GM19351 (cell line): Measurements from ENCODE around the gene HCFC2.

Experiments
- ATAC-seq: cut with Tn5 transposase; IDR thresholded peaks from one replicate; pipeline ENCODE4 v1.9.1; 2021; ENCODE audit warnings: mild to moderate bottlenecking, moderate library complexity; ENCODE audit not compliant: unreplicated experiment

The HCFC2 gene

DNA sequence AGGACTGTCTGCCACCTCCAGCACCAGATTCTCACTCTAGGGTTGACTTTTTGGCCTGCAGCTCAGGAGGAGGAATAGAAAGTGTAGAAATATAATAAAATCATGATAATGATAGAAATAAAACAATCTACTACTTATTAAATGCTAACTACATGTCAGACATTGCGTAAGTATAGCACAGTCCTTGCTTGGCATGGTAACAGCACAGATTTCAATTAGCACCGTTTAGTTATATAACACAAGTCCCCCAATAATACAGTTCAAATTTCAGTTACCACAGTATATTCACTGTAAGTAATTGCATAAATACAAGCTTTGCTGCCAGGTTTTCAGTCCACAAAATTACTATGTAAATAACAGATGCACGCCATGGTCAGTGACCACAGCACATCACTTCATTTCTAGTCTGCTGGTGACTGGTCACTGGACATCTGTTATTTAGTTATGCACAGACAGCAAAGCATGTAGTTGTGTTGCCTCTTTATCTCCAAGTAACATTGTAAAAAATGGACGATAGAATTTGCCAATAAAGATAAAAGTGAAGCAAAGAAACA lies 7.8 kb upstream of the HCFC2 start:
- ATAC-seq: no peak

DNA sequence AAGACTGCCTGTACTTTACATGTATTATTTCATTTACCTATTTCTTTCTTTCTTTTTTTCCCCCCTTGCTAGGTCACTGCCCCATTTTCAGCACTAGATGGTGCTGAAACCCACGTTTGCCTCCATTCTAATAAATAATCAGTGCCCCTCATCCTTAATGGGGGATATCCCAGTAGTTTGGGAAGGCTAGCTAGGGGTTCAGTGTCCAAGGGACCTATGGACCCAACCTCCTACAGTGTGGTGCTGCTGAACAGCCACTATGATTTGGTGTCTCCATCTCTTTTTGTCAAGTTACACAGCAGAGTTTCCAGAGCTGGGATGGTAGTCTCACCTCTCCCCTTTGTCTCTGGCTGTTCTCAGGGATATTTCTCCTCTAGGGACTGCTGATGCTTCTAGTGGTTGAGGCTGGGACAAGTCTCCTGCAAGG lies 6.5 kb upstream of the HCFC2 start:
- ATAC-seq: no peak

DNA sequence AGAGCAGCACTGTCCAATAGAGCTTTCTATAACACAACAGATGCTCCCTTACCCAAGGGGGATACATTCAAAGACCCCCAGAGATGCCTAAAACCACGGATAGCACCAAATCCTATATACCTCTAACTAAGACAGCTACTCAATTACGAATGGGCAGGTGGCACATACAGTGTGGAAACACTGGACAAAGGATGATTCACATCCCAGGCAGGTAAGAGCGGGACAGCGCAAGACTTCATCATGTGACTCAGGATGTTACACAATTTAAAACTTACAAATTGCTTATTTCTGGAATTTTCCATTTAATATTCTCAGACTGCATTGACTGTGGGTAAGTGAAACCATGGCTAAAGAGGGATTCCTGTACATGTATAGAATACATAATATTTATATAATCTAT lies 5.5 kb upstream of the HCFC2 start:
- ATAC-seq: no peak

DNA sequence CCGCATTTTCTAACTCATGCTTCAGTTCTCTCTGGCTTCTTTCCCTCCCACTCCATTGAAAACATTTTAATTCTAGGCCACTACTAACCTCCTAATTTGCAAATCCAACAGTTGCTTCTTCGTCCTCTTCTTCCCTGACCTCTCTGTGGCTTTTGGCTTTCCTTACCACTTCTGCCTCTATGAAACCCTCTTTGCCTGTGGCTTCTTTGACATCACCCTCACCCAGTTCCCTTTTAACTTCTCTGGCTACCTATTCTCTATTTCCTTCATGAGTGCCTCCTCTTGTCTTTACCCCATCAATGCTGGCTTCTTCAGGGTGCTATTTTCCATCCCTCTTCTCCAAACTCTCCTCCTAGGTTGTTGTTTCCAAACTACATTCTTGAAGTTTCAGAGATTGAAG lies 4.4 kb upstream of the HCFC2 start:
- no peak for ATAC-seq

DNA sequence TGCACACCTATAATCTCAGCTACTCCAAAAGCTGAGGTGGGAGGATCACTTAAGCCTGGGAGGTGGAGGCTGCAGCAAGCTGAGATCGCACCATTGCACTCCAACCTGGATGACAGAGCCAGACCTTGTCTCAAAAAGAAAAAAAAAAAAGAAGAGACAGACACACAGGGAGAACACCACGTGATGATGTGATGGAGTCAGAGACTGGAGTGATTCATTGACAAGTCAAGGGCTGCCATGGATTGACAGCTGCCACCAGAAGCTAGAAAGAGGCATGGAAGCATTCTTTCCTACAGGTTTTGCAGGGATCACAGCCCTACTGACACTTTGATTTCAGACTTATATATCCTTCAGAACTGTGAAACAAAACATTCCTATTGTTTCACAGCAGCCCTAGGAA lies 3.5 kb upstream of the HCFC2 start:
- ATAC-seq: no peak

DNA sequence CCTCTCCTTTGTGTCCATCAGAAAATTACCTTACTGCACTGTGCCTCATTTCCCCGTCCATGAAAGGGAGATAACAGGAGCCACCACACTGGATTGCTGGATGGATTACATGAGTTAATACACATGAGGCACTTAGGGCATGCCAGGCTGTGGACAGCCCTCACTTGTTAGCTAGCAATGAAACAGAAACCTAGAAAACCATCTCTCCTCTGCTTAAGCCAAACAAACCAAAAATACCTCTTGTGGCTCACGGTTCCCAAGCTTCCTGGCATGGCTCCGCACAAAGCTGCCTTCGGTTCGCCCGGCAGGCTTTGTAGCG lies 660 bp upstream of the HCFC2 start:
- ATAC-seq: peak; percentile 28

DNA sequence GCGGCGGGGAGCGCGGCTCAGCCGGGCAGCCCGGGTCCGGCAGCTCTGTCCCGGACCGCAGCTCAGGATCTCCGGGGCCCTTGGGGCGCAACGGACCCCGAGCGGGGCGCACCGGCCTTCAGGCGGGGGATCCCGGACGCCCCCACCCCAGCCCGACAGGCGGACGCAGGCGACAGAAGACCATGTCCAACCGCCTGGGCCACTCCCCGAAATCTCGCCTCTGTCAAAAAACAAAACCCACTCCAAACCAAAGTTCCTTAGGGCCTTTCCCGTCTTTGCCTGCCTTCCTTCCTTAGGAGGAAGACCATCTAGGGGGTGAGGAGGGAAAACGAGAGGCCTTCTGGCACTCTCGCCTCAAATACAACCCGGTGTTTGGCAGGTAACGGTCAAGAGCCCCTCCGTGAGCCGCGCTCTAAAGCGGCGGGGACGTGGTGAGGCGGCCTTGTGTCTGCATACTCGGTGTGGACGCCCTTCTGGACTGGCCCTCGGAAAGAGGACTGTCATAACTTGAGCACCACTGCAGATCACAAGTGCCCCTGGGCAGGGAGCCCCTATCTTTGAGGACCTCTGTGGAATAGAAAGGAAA lies 604 bp downstream of the HCFC2 start:
- ATAC-seq: peak; percentile 21

DNA sequence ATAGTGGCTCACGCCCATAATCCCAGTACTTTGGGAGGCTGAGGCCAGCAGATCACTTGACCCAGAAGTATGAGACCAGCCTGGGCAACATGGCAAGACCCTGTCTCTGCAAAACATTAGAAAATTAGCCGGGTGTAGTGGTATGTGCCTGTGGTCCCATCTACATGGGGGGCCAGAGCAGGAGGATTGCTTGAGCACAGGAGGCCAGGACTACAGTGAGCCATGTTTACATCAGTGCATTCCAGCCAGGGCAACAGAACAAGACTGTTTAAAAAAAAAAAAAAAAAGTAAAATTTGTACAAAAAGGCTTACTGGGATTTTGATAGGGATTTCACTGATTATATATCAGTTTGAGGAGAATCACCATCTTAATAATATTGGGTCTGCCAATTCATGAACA lies 7.8 kb downstream of the HCFC2 start:
- no peak for ATAC-seq

DNA sequence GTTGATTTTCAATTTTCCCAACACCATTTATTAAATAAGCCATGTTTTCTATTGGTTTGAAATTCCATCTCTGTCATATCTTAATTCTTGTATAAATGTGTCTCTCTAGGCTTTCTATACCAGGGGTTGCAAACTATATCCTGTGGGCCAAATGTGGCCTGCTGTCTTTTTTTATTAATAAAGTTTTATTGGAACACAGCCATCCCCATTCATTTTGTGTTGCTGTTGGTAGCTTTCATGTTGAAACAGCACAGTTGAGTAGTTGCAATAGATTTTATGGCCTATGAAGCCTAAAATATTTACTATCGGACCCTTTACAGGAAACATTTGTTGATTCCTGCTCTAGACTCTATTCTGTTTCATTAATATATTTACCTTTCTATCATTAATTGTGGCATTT lies 9.4 kb downstream of the HCFC2 start:
- ATAC-seq: no peak

DNA sequence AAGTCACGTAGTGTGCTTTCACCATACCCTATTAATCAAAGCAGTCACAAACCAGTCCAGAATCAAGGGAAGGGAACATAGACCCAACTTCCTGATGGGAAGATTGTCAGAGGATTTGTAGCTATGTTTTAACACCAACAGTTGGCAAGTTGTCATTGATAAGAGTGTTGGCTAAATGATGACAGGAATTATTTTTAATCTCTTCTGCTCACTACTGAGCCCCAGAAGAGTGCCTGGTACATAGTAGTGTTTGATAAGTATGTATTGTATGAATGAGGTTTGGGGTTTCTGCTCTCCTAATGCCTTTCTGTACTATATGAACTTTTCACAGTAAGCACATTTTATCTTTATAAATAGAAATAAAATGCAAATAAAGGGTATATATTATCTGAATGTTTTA lies 14.7 kb downstream of the HCFC2 start:
- ATAC-seq: no peak

DNA sequence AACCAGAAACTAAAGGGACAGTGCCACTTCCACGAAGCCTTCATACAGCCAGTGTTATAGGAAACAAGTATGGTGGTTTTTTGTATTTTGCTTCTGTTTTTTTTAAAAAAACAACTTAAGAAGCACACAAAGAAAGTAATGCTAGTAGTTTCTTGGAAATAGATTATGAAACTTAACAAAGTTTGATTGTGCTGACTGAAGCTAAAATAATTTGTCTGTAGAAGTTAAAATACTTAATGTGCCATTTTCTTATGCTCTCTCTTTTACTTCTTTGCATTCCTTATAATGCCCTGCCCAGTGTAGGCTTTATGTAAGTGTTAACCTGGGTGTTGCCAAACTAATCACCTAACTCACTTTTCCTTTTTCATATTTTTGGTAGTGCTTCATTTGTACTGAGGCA lies 16.4 kb downstream of the HCFC2 start:
- ATAC-seq: no peak

DNA sequence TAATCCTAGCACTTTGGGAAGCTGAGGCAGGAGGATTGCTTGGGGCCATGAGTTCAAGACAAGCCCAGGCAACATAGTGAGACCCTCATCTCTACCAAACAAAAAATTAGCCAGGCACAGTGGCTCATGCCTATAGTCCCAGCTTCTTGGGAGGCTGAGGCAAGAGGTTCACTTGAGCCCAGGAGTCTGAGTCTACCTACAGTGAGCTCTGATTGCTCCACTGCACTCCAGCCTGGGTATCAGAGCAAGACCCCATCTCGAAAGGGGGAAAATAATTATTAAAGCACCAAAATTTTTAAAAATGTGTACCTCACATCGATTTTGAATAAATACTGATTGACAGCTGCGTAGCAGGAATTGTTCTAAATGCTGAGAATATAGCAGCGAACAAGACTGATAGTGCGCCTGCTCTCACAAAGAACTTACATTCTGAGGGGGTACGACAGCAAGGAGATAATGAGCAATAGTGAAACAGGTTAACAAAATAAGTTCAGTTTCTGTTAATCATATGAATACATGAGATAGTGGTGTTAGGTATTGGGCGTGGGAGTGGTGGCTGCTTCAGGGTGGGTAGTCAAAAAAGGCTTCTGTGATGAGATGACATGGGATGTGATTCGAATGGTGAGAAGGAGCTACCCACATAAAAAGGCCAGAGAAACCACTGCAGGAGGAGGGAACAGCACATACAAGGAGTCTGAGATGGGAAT lies 19.6 kb downstream of the HCFC2 start:
- ATAC-seq: peak; percentile 99

DNA sequence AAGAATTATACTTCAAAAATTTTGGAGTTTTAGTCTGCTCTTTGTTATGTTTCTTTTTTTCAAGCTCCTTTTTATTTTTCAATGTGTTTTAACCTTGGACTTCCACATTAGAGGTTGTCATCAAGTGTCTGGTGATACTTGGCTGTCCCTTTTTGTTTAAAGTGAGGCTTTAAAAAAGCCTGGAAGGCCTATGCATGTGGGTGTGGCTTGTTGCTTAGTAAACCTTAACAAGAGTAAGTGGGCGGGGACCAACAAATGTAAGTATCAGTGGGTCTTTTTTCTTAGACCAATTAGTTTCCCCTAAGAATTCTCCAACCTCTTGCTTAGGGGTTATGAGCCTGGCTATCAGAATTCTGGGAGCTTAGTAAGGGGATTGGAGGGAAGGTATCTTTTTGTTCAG lies 26.4 kb downstream of the HCFC2 start:
- no peak for ATAC-seq

DNA sequence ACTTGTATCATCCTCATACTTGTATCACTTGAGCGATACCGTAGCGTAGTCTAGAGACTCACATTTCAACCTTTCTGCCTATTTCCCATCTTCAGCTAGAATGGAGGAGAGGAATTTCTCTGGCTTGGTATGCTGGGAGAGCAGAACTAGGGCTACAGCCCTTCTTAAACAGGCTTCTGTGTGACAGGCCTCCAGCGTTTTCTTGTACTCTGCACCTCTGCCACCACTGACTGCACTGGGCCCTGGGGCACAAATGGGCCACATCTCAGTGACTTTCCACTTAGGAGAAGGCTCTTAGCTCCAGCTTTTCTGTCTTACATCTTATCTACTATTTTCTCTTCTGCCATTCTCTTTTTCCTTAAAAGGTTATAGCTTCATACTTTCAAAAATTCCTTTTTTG lies 26.8 kb downstream of the HCFC2 start:
- ATAC-seq: no peak

DNA sequence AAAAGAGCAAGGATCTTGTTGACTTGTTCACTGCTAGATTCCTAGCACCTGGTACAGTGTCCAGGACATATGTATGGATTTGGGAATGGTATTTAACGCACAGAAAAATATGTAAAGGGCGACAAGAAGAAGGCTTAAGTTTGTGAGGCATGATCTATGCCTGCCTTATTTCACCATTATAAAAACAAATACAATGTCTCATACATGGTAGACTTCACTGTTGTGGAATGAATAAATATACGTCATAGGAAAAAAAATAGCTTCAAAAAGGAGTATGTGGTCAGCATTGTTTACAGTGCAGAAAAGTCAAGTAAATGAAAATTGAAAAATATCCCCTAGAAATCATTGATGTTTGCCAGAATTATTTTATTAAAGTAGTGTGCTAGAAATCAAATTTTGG lies 30.0 kb downstream of the HCFC2 start:
- no peak for ATAC-seq

DNA sequence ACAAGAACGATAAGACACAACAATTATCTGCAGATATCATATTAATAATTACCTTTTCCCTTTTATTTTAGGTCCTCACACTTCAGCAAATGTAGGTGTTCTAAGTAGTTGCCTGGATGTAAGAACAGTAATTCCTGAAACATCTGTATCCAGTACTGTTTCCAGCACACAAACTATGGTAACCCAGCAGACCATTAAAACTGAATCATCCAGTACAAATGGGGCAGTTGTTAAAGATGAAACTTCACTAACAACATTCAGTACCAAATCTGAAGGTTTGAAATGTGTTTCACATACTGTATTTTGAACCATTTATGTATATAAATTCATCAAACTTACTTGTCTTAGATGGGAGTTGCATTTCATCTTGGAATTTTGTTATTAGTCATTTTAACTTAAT lies 31.0 kb downstream of the HCFC2 start:
- ATAC-seq: no peak

DNA sequence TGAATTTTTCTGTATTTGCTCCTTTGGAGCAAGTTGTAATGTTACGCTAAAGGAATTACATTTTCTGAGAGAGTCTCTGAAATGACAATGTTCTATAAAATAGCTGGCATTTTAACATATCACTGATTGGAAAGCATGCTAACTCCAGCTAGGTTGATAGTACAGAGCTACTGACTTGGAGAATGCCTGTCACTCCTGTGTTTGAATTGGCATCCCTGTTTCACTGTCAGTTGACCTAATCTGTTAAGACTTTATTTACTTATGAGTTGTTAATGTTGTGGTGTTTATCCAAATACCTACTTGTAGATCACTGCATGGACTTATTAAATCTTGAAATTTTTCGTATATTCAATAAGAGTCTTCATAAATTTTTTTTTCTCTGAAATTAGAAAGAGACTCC lies 33.6 kb downstream of the HCFC2 start:
- no peak for ATAC-seq

DNA sequence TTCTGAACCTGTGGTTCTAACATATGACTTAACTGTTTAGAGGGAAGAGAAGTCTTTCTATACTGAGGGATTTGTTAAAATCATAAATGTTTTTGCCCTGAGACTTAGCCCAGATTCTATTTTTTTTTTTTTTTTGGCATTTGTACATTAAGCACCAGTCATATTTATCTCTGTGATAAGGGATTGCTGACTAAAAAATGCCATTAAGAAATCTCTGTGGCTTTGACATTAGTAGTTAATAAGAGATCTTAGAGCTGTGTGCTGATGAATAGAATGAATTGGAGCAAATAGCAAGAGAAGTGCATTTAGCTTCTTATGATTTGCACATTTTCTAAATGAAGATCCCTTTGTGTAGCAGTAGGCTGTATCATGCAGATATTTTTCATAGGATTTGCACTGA lies 41.1 kb downstream of the HCFC2 start:
- ATAC-seq: no peak

DNA sequence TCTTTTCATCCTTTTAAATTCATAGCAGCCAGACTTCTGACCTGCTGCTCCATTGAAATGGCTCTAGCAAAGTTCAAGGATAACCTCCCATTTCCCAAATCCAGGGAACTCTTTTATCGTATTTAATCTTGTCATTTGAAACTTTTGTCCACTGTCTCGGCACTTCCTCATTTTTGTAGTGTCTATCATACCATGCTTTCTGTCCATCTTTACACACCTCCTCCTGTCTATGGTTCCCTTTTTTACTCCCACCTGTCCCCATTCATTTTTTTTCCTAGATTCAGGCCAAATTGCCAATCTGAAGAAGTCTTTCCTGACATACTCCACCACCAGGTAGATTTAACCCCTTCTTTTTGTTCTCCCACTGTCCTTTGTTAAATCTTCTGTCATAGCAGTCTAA lies 42.6 kb downstream of the HCFC2 start:
- ATAC-seq: no peak

DNA sequence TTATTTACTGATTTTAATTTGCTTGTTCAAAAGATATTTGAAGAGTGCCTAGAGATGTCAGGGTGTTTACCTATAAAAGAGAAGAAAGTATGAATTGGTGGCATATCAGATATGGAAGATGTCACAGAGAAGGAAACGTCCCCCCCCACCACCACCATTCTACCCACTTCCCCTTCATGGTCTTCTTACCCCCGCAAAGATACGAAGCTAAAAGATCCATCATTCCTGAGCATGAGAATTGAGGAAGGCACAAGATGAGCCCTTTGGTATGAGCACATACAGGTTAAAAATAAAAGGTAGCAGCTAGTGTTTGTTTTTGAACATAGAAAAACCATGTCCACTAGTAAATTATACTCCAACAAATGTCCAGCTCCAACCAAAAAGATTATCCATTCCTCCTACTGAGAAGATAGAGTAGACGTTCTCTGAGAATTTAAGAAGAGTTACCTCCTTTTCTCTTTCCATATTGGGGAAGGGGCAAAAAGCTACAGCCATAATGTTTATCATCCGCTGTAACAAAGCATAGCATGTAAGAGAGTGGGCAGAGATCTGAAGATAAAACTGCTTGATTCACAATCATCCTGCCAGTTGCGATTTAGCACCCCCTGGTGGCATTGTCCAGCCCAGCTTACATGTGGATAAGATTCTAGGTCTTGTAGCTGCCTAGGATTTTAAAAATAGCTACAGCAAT lies 44.6 kb downstream of the HCFC2 start:
- peak; percentile 76 for ATAC-seq

DNA sequence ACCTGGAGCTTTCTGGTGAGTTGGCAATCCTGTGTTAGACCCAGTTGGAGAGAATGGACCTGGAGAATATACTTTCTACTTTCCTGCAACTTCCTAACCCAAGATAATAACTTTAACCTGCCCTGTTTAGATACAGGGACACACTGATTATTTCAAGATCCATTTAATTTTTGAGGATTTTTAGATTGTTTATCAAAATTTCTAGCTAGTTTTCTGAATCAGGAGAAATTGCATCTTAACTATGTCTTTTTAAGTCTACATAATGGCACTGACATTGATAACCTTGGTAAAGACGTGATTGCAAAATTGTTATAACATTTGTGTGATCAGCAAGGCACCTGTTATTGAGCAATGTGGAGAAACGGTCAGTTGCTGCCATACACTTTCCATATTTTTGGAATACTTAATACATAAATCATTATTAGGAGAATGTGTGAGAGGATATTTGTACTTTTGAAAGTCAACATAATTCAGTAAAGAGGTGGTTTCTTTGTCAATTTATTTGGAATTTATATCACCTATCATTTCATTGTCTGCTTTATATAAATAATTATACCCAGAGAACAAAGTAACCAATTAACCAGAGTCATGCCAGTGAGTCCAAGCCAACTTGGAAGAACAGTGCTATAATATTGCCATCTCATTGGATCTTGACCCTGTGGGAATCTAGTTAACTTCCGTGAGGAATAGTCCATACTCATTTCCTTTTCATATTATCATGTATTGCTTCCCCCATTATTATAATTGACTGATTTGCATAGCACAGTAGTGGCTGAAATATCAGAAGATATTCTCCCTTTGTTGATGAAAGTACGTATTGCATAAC lies 45.3 kb downstream of the HCFC2 start:
- ATAC-seq: no peak
